H9 (cell line): Measurements from ENCODE around the gene SMCO4. TPM values are rescaled to one million over a fixed set of nuclear protein-coding genes. Genes with fewer than 3 reads are reported as not detected.

Experiments
- DNase-seq: peaks from one replicate; pipeline ENCODE4 v3.0.0-alpha.2; 2017
- H2AFZ ChIP-seq: one replicate; pipeline ENCODE4 v1.6.1; 2013; ENCODE audit warnings: mild to moderate bottlenecking, low read length, control low read depth, moderate library complexity
- H2AK5ac ChIP-seq: 2 replicates; pipeline ENCODE4 v1.6.1; 2013; ENCODE audit warnings: low read length, control low read depth, mixed read lengths; ENCODE audit not compliant: insufficient read length
- H2BK120ac ChIP-seq: one replicate; pipeline ENCODE4 v1.6.1; 2013; ENCODE audit warnings: low read depth, mild to moderate bottlenecking, low read length, control low read depth, inconsistent platforms; ENCODE audit not compliant: poor library complexity, severe bottlenecking
- H2BK12ac ChIP-seq: 2 replicates; pipeline ENCODE4 v1.6.1; 2013; ENCODE audit warnings: low read length, control low read depth, mixed read lengths, low read depth; ENCODE audit not compliant: insufficient read length
- H2BK15ac ChIP-seq: 2 replicates; pipeline ENCODE4 v1.6.1; 2013; ENCODE audit warnings: low read depth, low read length, control low read depth
- H2BK20ac ChIP-seq: one replicate; pipeline ENCODE4 v1.6.1; 2013; ENCODE audit warnings: low read depth, mild to moderate bottlenecking, low read length, control low read depth, inconsistent platforms; ENCODE audit not compliant: poor library complexity, severe bottlenecking
- H2BK5ac ChIP-seq: 2 replicates; pipeline ENCODE4 v1.6.1; 2013; ENCODE audit warnings: low read length, control low read depth, mixed read lengths; ENCODE audit not compliant: insufficient read length
- H3K14ac ChIP-seq: 2 replicates; pipeline ENCODE4 v1.6.1; 2013; ENCODE audit warnings: low read length, control low read depth; ENCODE audit not compliant: insufficient read depth
- H3K18ac ChIP-seq: 2 replicates; pipeline ENCODE4 v1.6.1; 2013; ENCODE audit warnings: low read depth, mild to moderate bottlenecking, mixed read lengths, low read length, control low read depth; ENCODE audit not compliant: insufficient read length
- H3K23ac ChIP-seq: 2 replicates; pipeline ENCODE4 v1.6.1; 2013; ENCODE audit warnings: low read length, control low read depth, mixed read lengths, low read depth; ENCODE audit not compliant: insufficient read length
- H3K23me2 ChIP-seq: 2 replicates; pipeline ENCODE4 v1.6.1; 2013; ENCODE audit warnings: low read depth, mild to moderate bottlenecking, mixed read lengths, low read length, control low read depth; ENCODE audit not compliant: insufficient read length, poor library complexity, severe bottlenecking
- H3K27ac ChIP-seq: 2 replicates; pipeline ENCODE4 v1.5.1; 2013; ENCODE audit warnings: low read length, control low read depth, mixed read lengths, low read depth; ENCODE audit not compliant: insufficient read length
- H3K27me3 ChIP-seq: 2 replicates; pipeline ENCODE4 v1.6.1; 2013; ENCODE audit warnings: low read length, control low read depth, inconsistent platforms; ENCODE audit not compliant: insufficient read depth
- H3K4ac ChIP-seq: 2 replicates; pipeline ENCODE4 v1.6.1; 2013; ENCODE audit warnings: low read depth, mild to moderate bottlenecking, control low read depth, inconsistent platforms, low read length, moderate library complexity
- H3K4me1 ChIP-seq: 2 replicates; pipeline ENCODE4 v1.6.1; 2013; ENCODE audit warnings: low read length, control low read depth, inconsistent platforms; ENCODE audit not compliant: insufficient read depth
- H3K4me2 ChIP-seq: 2 replicates; pipeline ENCODE4 v1.6.1; 2013; ENCODE audit warnings: low read length, control low read depth, mixed read lengths; ENCODE audit not compliant: insufficient read length, insufficient read depth
- H3K56ac ChIP-seq: 2 replicates; pipeline ENCODE4 v1.6.1; 2013; ENCODE audit warnings: low read depth, mild to moderate bottlenecking, mixed read lengths, low read length, control low read depth; ENCODE audit not compliant: insufficient read length
- H3K79me1 ChIP-seq: 2 replicates; pipeline ENCODE4 v1.6.1; 2013; ENCODE audit warnings: low read depth, mild to moderate bottlenecking, moderate library complexity, low read length, control low read depth, inconsistent platforms; ENCODE audit not compliant: insufficient read depth, poor library complexity, severe bottlenecking
- H3K79me2 ChIP-seq: 2 replicates; pipeline ENCODE4 v1.6.1; 2013; ENCODE audit warnings: low read length, control low read depth, inconsistent platforms; ENCODE audit not compliant: insufficient read depth
- H3K9ac ChIP-seq: 2 replicates; pipeline ENCODE4 v1.6.1; 2013; ENCODE audit warnings: low read length, control low read depth, mixed read lengths; ENCODE audit not compliant: insufficient read length; ENCODE audit errors: extremely low read depth
- H3K9me3 ChIP-seq: one replicate; pipeline ENCODE4 v1.6.1; 2013; ENCODE audit warnings: low read depth, low read length, inconsistent platforms; ENCODE audit not compliant: control insufficient read depth
- H3T11ph ChIP-seq: one replicate; pipeline ENCODE4 v1.6.1; 2013; ENCODE audit warnings: mild to moderate bottlenecking, low read length, control low read depth, inconsistent platforms
- H4K20me1 ChIP-seq: one replicate; pipeline ENCODE4 v1.6.1; 2013; ENCODE audit not compliant: control insufficient read depth, insufficient read length, insufficient read depth
- H4K5ac ChIP-seq: 2 replicates; pipeline ENCODE4 v1.6.1; 2013; ENCODE audit warnings: low read depth, mild to moderate bottlenecking, mixed read lengths, low read length, control low read depth; ENCODE audit not compliant: insufficient read length
- H4K8ac ChIP-seq: replicated peaks from 2 replicates; pipeline ENCODE4 v1.6.1; 2013; ENCODE audit warnings: low read length, control low read depth, mixed read lengths, low read depth; ENCODE audit not compliant: insufficient read length
- H4K91ac ChIP-seq: 2 replicates; pipeline ENCODE4 v1.6.1; 2013; ENCODE audit warnings: low read depth, mild to moderate bottlenecking, moderate library complexity, mixed read lengths, low read length, control low read depth; ENCODE audit not compliant: insufficient read length
- H3K27ac Mint-ChIP-seq, 3 experiments: 2 replicates in 2 of 3; 3 replicates in 1 of 3; pipeline ENCODE4 v1.8.0; 2020 to 2021; ENCODE audit warnings: mixed read lengths in 3 of 3, mild to moderate bottlenecking in 1 of 3, moderate library complexity in 1 of 3
- H3K27me3 Mint-ChIP-seq: 2 replicates; pipeline ENCODE4 v1.8.0; 2021; ENCODE audit warnings: low read depth, mild to moderate bottlenecking, moderate library complexity, mixed read lengths
- H3K36me3 Mint-ChIP-seq, 3 experiments: 2 replicates in 2 of 3; 3 replicates in 1 of 3; pipeline ENCODE4 v1.8.0; 2020 to 2021; ENCODE audit warnings: low read depth in 3 of 3, mixed read lengths in 3 of 3; ENCODE audit not compliant: insufficient read depth in 1 of 3
- H3K4me1 Mint-ChIP-seq, 2 experiments: 2 replicates each; pipeline ENCODE4 v1.8.0; 2020; ENCODE audit warnings: mixed read lengths in 2 of 2
- H3K4me3 Mint-ChIP-seq, 2 experiments: 2 replicates in 1 of 2; 3 replicates in 1 of 2; pipeline ENCODE4 v1.8.0; 2020 to 2021; ENCODE audit warnings: mild to moderate bottlenecking in 2 of 2, mixed read lengths in 2 of 2, moderate library complexity in 1 of 2
- H3K9me3 Mint-ChIP-seq, 2 experiments: 2 replicates in 1 of 2; 3 replicates in 1 of 2; pipeline ENCODE4 v1.8.0; 2020; ENCODE audit warnings: mild to moderate bottlenecking in 2 of 2, mixed read lengths in 2 of 2, moderate library complexity in 1 of 2
- WGBS: extraction: QIAGEN DNeasy Blood & Tissue Kit; methylation state at CpG from one replicate; pipeline ENCODE4 v1.1.7; 2013; ENCODE audit warnings: missing lambda C conversion rate, low lambda C conversion rate, mixed read lengths; ENCODE audit not compliant: insufficient read length; ENCODE audit errors: extremely low coverage; 5-methylcytosine and 5-hydroxymethylcytosine counted together
- total RNA-seq: library from RNA; stranded (reverse); gene quantifications from 2 replicates; pipeline ENCODE4 v1.2.1, GENCODE V29; 2021
- TF ChIP-seq, protein P1 (sequence below): fragments of 200-600 bp; sonication (generic); conservative IDR thresholded peaks from 3 replicates; pipeline ENCODE4 v1.8.0; 2021; ENCODE audit warnings: antibody characterized with exemption, mild to moderate bottlenecking

Gene SMCO4
- total RNA-seq, 1 experiment from 2014 or later, result 35.6 TPM

DNA sequence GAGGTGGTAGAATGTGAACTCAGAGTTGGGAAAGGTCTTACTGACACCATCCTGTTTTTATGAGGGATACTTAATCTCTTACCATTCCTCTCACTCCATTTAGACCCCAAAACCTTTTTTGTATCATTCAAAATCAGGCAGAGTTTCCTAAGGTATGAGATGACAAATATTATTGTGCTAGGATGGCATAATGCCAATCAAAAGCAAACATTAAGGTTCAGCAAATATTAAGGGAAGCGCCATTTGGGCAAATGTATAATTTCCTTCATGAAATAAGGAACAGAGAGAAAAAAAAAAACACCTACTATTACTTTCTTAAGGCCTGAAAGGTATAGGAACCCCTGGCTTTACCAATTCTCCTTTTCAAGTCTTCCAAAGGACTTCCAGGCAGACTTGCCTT, 62.4 kb downstream of the SMCO4 start:
- Mint-ChIP-seq H3K9me3 (no peaks in the 10 kb centered on the region), H3K4me3 (no peak overlapping the region), H3K27me3 (no peaks in the 10 kb centered on the region), H3K27ac (no peak overlapping the region), H3K36me3 (peaks cover 9 to 22% (median 14%) of the 10 kb centered on the region in 3 experiments), H3K4me1 (peaks cover 55 to 57% of the 10 kb centered on the region in 2 experiments)
- no peak overlapping the region for H2BK12ac ChIP-seq
- H3K4ac ChIP-seq, result no peak overlapping the region
- H2BK120ac ChIP-seq, result no peak overlapping the region
- TF ChIP-seq, protein P1, sequence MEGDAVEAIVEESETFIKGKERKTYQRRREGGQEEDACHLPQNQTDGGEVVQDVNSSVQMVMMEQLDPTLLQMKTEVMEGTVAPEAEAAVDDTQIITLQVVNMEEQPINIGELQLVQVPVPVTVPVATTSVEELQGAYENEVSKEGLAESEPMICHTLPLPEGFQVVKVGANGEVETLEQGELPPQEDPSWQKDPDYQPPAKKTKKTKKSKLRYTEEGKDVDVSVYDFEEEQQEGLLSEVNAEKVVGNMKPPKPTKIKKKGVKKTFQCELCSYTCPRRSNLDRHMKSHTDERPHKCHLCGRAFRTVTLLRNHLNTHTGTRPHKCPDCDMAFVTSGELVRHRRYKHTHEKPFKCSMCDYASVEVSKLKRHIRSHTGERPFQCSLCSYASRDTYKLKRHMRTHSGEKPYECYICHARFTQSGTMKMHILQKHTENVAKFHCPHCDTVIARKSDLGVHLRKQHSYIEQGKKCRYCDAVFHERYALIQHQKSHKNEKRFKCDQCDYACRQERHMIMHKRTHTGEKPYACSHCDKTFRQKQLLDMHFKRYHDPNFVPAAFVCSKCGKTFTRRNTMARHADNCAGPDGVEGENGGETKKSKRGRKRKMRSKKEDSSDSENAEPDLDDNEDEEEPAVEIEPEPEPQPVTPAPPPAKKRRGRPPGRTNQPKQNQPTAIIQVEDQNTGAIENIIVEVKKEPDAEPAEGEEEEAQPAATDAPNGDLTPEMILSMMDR, result no peak
- no peak for DNase-seq
- H2BK15ac ChIP-seq, result no peak overlapping the region
- no peak overlapping the region for H3T11ph ChIP-seq
- WGBS, result no CpG with 5 or more reads among the region's 1 CpG
- H4K91ac ChIP-seq, result no peak overlapping the region
- no peak overlapping the region for H2BK20ac ChIP-seq
- no peak overlapping the region for H3K14ac ChIP-seq
- no peak overlapping the region for H3K56ac ChIP-seq
- no peak overlapping the region for H4K5ac ChIP-seq
- H3K9ac ChIP-seq, result no peak overlapping the region
- no peak overlapping the region for H2BK5ac ChIP-seq
- no peaks in the 10 kb centered on the region for H3K79me1 ChIP-seq
- H3K18ac ChIP-seq, result no peak overlapping the region
- peaks cover 14% of the 10 kb centered on the region; the same call in 1 of the 2 replicates for H3K4me1 ChIP-seq
- no peak overlapping the region for H3K27ac ChIP-seq
- no peaks in the 10 kb centered on the region for H3K27me3 ChIP-seq
- no peak overlapping the region for H4K8ac ChIP-seq
- no peak overlapping the region for H3K4me2 ChIP-seq
- no peak overlapping the region for H2AK5ac ChIP-seq
- no peak overlapping the region for H3K23ac ChIP-seq
- no peaks in the 10 kb centered on the region for H3K23me2 ChIP-seq
- no peaks in the 10 kb centered on the region for H3K79me2 ChIP-seq
- H4K20me1 ChIP-seq, result no peaks in the 10 kb centered on the region
- H3K9me3 ChIP-seq, result no peaks in the 10 kb centered on the region
- no peak overlapping the region for H2AFZ ChIP-seq
